Germinal center (tissue), 1 donor: ENCODE measurements around the gene SLC25A26.
A peak's percentile ranks its signal among the peaks of the same experiment; 100 is the strongest.

Experiments used
- DNase-seq: peaks from one replicate; pipeline ENCODE4 v3.0.0; 2012; ENCODE audit warnings: mixed read lengths, low spot score

SLC25A26 gene

DNA sequence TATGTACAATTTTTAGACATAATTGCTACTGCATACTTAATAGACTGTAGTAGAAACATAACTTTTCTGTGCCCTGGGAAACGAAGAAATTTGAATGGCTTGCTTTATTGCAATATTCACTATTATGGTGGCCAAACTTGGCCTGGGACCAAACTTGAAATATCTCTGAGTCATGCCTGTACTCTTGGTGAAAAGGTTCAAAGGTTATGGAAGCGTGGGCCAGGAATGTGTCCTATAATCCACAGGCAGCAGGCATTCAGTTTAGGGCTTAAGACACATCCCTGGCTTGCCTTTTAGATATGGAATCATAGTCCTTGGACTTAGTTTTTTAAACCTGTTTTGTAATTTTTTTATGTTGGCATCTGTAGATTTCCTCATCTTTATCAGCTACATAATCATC lies 155.8 kb downstream of the SLC25A26 start:
- DNase-seq: no peak

DNA sequence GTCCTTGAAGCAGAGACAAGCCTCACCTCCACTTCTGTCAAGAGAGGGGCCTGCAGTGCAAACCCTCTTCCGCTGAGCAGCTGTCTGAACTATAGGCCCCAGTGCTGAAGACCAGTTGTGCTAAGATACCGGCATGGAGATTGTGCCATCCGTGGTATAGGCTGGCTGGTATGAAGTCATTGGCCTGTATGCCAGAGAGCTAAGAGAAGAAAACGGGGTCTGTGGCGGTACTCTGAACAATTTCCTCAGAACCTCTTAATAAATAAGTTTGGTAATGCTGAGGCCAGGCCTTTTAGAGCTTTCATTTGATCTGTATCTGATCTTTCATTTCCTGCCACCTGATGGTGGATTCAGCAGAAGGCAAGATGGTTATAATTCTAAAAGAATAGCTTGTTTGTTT lies 157.0 kb downstream of the SLC25A26 start:
- no peak for DNase-seq

DNA sequence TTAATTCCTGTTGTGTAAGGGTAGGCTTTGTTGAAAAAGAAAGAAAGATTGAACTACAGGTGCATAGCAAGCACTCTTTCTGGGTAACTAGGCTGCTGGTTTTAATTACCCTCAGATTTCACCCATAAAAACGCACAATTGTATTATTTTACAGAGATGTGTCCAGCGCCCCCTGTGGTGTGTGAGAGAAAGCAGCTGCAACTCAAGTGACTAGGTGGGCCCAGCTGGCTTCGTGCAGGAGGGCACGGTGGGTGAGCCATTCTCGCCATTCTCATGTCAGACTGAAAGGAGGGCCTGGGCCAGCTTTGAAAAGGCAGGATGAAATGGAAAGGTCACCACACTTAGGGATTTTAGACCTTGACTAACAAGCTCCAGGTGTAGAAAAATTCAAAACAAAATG lies 157.5 kb downstream of the SLC25A26 start:
- peak; percentile 38 for DNase-seq

DNA sequence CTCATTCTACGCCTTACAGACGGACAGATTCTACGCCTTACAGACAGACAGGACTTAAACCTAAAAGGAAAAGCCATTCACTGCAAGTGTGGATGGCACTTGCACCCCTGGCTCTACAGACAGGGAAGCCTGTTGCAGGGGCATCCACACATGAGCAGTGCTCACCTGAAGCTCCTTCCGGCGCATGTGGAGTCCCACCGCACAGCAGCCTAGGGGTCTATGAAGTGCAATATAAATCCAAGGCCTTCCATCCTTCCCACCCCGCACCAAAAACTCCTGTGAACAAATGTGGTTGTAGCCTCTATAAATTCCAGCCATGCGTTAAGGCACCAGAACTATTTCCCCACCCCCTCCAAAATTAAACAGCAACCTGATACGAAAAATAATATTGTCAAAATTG lies 158.8 kb downstream of the SLC25A26 start:
- no peak for DNase-seq

DNA sequence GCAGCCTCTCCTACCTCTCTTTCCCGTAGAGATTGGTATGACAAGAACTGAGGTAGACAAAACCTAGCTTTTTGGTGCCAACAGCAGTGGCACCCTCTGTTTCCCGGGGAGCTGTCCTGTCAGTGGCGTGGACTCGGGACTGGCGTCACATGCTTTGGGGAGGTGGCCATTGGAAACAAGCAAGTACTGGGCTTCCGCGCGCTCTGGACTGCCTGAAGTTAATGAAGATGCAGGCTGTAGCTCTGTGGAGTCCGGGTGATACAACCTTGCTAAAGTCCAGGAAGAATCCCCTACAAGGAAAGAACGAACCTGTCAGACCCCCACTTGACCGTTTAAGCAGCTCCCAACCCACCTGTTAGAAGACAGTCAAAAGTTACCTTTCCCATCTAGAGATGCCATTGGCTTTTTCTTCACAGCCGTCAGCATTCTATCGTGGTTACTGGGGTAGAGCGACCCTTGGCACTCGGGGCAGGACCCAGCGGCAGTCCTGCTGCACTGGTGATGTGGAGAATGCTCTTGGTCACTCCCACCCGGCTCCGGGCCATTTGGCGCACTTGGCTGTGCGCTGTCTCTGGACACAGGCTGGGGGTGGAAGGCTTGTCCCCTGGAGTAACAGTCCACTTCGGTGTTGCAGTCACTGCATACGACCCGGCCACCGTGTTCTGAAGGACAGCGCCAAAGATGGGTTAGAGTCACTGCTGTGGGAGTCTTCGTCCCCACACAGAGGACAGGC lies 159.6 kb downstream of the SLC25A26 start:
- no peak for DNase-seq

DNA sequence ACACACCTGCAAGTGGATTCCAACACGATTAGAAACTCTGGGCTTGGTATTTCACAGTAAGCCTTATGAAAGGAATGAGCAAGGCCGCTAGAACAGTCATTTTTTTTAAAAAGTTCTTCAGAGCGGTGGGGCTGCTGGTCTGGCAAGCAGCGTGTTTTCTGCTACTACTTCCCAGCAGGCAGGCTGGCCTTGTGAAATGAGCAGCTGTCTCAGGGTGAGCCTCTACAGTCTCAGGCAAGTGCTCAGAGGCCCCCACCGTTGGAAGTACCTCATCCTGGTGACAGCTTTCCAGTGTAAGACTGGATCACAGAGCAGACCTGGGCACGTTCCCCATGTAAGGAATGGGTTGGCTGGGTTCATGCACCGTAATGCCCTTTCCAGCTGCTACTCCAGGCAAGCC lies 160.8 kb downstream of the SLC25A26 start:
- no peak for DNase-seq

DNA sequence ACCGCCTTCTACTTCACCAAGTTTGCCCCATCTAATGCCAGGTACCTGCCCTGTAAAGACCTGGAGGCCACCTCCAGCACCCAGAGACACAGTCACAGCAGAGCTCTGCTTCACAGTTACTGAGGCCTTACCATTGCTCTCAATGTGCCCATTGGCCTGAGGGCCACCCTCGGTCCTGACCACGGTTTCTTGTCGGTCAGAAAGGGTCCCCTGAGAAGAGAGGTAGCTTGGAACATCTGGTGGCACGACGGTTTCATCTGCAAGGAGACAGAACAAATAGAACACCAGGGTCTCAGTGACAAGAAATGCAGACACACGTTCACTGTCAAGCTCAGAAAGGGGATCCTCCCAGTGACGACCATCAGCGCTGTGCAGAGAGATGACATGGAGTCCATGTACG lies 161.3 kb downstream of the SLC25A26 start:
- no peak for DNase-seq

DNA sequence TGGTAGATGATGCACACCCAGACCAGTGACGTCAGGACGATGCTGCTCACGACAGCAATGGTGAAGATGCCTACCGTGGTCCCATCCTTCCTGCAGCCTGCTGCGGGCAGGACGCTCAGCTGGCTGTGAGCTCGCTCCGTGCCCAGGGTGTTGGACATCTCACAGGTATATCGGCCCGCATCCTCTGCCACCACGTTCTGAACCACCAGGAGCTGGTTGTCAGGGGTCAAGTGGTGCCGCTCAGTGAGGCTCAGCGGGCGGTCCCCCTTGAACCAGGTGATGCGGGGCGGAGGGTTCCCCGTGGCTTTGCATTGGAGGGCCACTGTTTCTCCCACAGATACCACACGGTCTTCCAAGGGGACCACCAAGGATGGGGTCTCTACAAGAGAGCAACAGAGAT lies 162.2 kb downstream of the SLC25A26 start:
- no peak for DNase-seq

DNA sequence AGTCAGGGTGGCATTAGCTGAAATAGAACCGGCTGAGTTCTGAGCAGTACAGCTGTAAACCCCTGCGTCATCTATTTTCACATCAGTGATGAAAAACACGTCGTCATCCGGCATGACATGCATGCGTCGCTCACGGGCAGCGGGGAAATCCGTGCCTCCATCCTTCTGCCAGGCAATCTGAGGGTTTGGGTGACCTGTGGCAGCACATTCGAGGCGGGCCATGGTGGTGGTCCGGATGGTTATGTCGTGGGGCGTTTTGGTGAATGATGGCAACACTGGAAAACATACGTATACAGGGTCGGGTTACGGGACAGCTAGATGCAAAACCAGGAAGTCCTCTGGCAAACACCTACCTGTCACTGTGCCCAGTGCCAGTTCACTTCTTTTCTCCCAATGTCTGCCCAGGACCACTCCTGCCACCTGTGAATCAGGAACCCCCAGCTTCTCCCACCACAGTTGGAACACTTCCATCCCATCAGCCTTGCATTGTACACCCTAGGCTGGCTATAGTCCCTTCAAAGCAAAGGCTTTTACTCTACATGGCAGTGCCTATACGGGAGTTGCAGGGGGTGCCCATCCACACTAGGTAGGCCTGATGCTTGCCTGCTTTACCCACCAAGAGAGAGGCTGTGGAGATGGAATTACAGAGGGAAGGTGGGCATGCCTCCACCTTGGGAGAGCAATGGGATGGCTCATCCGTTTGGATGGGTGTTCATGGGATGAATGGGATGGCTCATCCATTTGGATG lies 163.4 kb downstream of the SLC25A26 start:
- DNase-seq: no peak

DNA sequence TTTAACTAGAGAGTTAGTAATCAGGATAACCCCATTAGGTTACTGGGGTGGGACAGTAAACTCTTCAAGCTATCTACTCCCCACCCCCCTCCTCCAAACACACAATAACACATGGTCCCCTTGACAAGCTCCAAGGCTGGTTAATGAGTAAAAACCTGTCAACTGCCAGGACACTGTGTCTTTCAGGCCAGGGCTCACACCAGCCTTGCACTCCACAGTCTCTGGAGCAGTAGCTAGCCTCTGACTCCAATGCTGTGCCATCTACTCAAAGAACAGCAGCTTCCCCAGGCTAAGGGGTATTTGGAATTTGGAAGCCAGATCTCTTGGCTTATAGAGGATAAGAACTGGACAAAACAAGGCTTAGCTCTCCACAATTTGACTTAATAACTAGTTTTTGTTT lies 164.3 kb downstream of the SLC25A26 start:
- no peak for DNase-seq

DNA sequence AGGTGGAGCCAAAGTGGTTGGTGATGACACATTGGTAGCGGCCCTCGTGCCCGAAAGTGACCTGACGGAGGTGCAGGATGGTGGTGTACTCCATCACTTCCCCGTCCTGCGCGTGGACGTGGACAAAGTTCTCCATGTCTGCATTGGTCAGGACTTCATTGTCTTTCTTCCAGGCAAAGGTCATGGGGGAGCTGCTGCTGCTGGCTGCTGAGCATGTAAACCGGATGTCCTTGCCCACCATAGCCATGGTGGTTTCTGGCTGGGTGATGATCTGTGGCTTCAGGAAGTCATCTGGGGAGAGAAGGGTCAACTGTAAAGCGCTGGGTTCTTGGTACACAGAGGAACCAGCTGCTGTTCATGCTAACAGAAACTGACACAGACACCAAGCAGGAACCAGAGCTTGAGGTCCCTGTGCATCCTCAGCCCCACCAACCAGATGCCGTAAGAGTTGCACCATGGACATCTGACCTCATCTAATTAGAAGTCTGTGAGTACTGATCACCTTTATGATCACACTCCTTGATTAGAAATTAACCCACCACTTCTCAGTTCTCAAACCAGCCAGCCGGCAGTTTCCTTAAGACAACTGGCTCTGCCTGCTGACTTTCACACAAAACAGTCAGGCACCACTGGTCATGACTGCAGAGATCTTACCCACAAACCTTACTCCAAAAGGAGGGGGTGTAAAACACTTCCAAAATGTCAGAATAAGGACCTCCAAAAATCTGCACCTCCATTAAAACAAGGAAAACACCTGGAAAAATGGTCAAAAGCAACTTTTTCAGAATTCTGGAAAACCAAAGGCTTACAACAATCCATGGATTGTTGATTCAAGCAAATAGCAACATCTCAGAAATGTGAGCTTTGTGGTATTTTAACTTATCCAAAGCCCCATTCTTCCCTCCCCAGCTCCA lies 165.5 kb downstream of the SLC25A26 start:
- peak; percentile 42 for DNase-seq

DNA sequence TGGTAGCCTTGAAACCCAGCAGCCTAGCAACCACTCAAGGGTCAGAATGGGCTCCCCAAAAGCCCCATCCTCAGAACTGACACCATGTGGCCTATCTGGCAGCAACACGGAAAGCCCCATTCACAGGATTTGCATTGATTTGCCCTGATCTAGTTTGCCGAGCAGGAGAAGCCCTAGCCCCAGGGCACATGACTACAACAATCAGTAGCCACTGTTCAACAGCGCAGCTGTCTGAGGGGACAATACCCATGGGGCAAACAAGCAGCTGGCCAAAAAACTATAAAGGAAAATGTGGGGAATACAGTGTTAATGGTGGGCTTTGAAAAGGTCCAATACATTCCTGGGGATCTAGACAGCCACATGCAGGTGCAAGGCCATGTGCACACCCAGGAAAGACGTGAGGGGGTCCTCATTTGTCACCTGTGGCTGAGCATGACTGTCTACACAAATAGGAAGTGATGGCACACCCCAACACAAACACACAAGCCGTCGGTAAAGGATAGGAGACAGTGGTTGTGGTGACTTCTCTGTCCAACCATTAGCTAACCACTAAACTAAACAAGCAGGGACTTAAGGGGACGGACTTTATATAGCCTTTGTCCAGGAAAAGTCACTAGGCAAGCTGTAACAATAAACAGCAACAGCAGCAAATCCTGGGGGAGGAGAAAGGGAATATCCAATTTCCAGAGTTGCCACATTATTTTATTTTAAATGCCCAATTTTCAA lies 166.3 kb downstream of the SLC25A26 start:
- DNase-seq: peak; percentile 53

DNA sequence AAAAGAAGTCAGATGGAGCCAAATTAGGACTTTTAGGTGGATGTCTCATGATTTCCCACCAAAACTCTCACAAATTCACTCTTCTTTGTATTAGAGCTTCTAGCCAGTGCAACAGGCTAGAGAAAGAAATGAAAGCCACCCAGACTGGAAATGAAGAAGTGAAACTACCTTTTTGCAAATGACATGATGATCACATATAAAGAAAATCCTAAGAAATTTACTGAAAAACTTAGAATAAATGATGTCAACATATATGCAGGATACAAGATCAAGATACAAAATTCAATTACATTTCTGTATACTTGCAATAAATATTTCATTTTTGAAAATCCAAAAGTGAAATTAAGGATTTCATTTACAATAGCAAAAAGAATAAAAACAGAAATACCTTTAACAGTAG lies 169.2 kb downstream of the SLC25A26 start:
- no peak for DNase-seq

DNA sequence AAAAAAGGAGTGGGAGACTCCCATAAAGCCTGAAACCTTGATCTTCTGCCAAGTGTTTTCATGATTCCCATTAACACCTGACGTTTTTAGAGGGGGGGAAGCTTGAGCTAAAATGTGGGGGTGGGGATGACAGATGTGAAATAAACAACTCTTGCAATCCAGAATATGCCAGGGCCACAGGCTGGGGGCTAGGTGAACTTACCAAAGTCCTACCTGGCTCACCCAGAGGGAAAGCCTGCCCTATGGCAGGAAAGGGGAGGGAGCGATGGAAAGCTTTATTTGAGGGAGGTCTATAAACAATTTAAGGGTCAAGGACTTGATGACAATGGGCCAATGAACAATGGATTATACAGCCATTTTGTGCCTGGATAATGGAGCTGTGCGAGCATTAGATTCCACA lies 171.7 kb downstream of the SLC25A26 start:
- no peak for DNase-seq

DNA sequence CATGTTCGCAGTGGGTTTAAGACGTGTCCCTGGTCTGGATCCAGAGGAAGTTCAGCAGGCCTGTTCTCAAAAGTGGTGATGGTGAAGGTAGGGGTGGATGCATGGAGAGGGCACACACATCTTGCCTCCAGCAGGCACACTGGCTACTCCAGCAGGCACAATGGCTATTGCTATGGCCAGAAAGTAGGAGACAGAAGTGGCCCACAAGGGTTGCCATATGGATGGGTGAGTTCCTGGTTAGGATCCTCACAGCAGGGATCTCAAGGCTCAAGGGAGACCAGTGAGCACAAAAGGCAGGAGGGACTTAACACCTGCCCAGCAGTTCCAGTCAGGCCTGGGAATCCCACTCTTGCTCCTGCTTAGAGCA lies 172.1 kb downstream of the SLC25A26 start:
- no peak for DNase-seq

DNA sequence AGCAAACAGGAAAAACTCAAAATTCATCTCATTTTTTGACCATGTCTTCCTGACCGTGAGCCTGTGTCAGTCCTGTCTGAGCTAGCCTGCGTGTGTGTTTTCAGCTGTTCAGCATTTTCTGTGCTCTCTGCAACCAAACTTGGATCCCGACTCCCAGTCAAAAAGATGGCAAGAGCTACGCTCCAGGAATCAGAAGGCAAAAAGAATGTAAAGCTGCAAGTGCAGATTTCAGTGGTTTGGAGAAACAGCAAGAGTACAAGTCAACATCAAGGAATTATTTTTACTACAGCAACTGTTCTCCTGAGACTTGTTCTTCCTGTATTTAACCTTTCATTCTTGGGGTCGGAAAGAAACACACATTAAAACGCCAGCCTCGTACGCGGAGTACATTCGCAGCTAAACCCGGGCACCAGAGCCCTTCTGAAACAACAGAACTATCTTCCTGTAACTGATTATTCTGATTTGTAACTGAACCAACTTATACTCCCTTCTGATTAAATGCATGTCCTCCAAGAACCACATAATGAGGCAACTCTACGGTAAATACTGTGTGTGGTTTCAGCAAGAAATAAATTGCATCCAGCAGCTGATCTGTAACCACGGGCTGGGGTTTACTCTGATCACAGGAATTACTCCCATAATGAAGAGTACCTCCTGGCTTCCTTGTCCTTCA lies 172.7 kb downstream of the SLC25A26 start:
- DNase-seq: no peak

DNA sequence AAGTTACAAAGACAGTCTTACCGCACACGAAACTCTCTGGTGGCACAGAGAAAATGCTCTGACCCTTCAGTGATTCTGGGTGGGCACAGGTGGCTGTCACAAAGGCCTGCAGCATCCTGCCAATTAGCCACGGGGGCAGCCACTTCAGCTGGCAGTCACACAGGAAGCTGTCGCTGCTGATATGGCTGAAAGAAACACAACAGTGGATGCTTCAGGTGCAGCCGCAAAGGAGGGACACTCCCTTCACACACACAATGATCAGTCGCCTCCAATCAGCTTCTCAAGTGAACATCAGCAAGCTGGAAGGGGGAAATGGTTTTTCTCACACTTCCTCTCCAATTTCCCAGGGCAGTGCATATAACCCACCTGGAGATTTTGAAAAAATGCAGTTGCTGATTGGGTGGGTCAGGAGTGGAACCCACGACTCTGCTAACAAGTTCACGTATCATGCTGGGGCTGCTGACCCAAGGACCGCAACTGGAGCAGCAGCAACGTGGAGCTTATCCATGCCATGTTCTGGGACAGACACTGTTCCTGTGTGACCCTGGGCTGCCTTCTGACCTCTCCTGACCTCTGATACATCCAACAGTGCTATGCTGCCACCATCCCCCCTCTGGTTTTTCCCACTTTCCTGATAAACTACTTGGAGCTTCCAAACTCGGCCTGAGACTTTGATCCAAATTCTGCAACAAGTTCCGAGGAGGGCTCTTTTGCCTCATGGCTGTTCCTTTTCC lies 173.4 kb downstream of the SLC25A26 start:
- DNase-seq: peak; percentile 68

DNA sequence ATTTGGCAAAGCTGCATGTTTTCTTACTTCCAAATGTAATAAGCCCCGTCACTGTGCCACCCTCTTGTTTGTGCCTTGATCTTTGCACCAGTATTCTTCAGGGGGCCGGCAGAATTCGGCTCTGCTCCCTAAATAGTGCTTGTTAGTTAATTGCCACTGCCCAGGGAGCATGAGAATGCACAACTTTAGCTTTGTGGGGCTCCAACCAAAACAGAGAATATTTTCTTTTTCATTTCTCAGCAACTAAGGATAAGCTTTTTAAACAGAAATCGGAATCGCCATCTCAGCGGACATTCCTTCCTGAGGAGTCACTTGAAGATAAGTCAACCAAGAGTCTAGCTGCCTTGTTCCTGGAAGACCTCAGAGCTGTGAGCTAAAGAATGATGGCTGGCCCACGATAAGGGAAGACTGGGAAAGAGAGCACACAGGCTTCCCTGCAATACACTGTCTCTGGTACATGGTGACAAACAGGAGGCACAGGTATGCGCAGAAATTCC lies 174.0 kb downstream of the SLC25A26 start:
- no peak for DNase-seq

DNA sequence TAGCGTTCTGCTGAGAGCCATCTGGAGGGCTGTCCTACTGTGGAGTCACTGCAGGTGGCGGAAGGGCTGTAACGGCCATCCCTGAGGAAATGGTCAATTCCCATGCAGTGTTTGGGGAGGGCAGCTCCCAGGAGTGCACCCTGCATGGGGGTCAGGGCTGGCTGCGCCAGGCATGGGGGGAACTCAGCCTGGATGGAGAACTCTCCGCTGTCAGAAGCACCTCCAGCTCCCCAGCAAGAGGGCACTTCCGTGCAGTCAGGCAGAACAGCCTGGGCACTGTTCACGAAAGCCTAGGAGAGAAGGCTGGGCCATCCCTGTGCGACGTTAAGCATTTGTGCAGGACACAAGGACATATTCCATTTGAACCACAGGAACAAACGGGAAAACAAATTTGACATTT lies 174.8 kb downstream of the SLC25A26 start:
- DNase-seq: no peak

DNA sequence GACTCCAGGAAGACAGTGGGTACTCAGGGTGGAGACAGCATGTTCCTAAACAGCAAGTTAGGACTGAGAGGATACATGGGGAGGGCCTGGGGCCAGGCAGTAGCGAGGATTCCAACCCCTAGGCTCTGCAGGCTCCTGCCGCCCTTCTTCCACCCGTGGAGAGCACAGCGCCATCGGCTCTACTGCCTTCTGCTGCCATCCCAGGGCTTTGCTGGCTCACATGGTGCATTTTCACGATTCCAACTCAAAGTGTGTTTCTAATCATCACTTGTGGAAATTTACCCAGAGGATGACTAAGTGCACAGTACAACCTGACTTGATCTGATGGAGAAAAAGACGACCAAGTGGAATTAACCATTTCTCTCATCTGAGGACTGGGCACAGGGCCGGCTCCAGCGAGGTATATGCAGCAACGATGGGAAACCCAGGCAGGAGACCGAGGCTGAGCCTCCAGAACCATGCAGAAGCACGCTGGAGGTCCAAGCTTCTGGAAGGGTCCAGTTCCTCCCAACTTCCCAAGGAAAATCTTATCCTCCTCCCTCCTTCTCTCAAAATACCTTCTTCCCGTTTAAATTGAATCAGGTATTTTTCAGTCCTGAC lies 175.5 kb downstream of the SLC25A26 start:
- DNase-seq: no peak
